ENCODE results near the gene ASB1.
"Not testable (repeated sequence)": the region's sequence is repeated elsewhere in the genome, so short reads cannot be mapped to it uniquely, and the experiment has no call there.

ASB1 gene

GRCh38 chr2:238441262-238442114, 14.8 kb downstream of the ASB1 start:
- no peak overlapping the region for H3K27ac ChIP-seq
- TF ChIP-seq CTCF (IDR thresholded peaks at IDR 0.05), result no peak
- TF ChIP-seq ZFX (IDR thresholded peaks at IDR 0.05; ENCODE audit: borderline replicate concordance), result no peak

GRCh38 chr2:238442257-238442656, 15.5 kb downstream of the ASB1 start:
- H3K27ac ChIP-seq, result not testable (repeated sequence)

GRCh38 chr2:238444242-238444641, 17.5 kb downstream of the ASB1 start:
- TF ChIP-seq CTCF (IDR thresholded peaks at IDR 0.05), result no peak
- no peak for TF ChIP-seq ZFX (IDR thresholded peaks at IDR 0.05; ENCODE audit: borderline replicate concordance)
- H3K27ac ChIP-seq, result no peak overlapping the region

GRCh38 chr2:238445409-238446190, 18.9 kb downstream of the ASB1 start:
- TF ChIP-seq CTCF (IDR thresholded peaks at IDR 0.05) (no peak), ZFX (IDR thresholded peaks at IDR 0.05; ENCODE audit: borderline replicate concordance) (no peak)
- H3K27ac ChIP-seq, result no peak overlapping the region

GRCh38 chr2:238446371-238446770, 19.6 kb downstream of the ASB1 start:
- no peak overlapping the region for H3K27ac ChIP-seq
- no peak for TF ChIP-seq ZFX (IDR thresholded peaks at IDR 0.05; ENCODE audit: borderline replicate concordance)
- TF ChIP-seq CTCF (IDR thresholded peaks at IDR 0.05), result no peak

GRCh38 chr2:238448031-238448955, 21.6 kb downstream of the ASB1 start:
- no peak overlapping the region for H3K27ac ChIP-seq
- TF ChIP-seq ZFX (IDR thresholded peaks at IDR 0.05; ENCODE audit: borderline replicate concordance) (no peak), CTCF (IDR thresholded peaks at IDR 0.05) (no peak)

- no peak for TF ChIP-seq ZFX (IDR thresholded peaks at IDR 0.05; ENCODE audit: borderline replicate concordance)
- H3K27ac ChIP-seq, result no peak overlapping the region
Measured at GRCh38 chr2:238449241-238449640, 22.5 kb downstream of the ASB1 start.
